Large intestine (tissue), 3 donors: ENCODE results near the gene SPNS2. TPM values are rescaled to one million over a fixed set of nuclear protein-coding genes. Genes with fewer than 3 reads are reported as not detected.
A peak's percentile ranks its signal among the peaks of the same experiment; 100 is the strongest.

ENCODE experiments used
- DNase-seq, 2 donors: peaks; one replicate each; pipeline versions ENCODE4 v3.0.0 to v3.0.0-alpha.2; 2013
- H3K27ac ChIP-seq: one replicate; pipeline ENCODE4 v1.5.1; 2013; ENCODE audit warnings: low read length
- H3K27me3 ChIP-seq: 2 replicates; pipeline ENCODE4 v1.6.1; 2013; ENCODE audit warnings: low read length; ENCODE audit not compliant: control insufficient read depth, insufficient read depth
- H3K36me3 ChIP-seq: 2 replicates; pipeline ENCODE4 v1.6.1; 2013; ENCODE audit warnings: low read length; ENCODE audit not compliant: control insufficient read depth, insufficient read depth
- H3K4me1 ChIP-seq: one replicate; pipeline ENCODE4 v1.6.1; 2013; ENCODE audit warnings: low read length; ENCODE audit not compliant: control insufficient read depth, insufficient read depth
- H3K4me3 ChIP-seq: one replicate; pipeline ENCODE4 v1.5.1; 2013; ENCODE audit warnings: low read length
- H3K9me3 ChIP-seq: one replicate; pipeline ENCODE4 v1.6.1; 2013; ENCODE audit warnings: mild to moderate bottlenecking, low read depth, low read length, moderate library complexity; ENCODE audit not compliant: control insufficient read depth
- WGBS: methylation state at CpG from one replicate; pipeline ENCODE4 v1.1.5; 2013; ENCODE audit warnings: low lambda C conversion rate; ENCODE audit not compliant: insufficient coverage; 5-methylcytosine and 5-hydroxymethylcytosine counted together
- polyA plus RNA-seq: library from polyadenylated mRNA; unstranded; fragments of 120-200 nt; gene quantifications from one replicate; pipeline ENCODE4 v1.2.1, GENCODE V29; 2013

Gene SPNS2
- polyA plus RNA-seq, 1 donor = 13.3 TPM

DNA sequence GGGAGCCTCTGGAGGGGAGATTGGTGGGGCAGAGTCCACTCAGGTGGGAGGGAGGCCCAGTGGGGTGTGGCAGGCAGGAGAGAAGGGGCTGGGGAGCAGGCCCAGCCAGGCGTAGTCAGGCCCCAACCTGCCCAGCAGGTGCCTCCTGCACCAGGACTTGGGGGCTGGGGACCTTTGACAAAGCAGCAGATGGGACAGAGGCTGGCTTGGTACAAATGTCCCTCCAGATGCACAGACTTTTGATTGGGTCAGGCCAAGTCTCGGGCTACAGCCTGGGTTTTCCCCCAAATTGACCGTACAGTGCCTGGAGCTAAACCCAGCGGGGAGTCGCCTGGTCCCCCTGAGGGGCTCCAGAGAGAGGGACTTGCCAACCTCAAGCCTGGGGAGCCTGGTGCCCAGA is 61.3 kb downstream of the SPNS2 start:
- Histone ChIP-seq H3K27ac (peak overlapping the region; percentile 47), H3K36me3 (no peaks in the 10 kb centered on the region), H3K9me3 (no peaks in the 10 kb centered on the region), H3K4me1 (peaks cover 41% of the 10 kb centered on the region), H3K27me3 (no peaks in the 10 kb centered on the region), H3K4me3 (no peak overlapping the region)
- no CpG with 5 or more reads among the region's 5 CpGs for WGBS
- peak in 1 of 2 donors; percentile 54 for DNase-seq

DNA sequence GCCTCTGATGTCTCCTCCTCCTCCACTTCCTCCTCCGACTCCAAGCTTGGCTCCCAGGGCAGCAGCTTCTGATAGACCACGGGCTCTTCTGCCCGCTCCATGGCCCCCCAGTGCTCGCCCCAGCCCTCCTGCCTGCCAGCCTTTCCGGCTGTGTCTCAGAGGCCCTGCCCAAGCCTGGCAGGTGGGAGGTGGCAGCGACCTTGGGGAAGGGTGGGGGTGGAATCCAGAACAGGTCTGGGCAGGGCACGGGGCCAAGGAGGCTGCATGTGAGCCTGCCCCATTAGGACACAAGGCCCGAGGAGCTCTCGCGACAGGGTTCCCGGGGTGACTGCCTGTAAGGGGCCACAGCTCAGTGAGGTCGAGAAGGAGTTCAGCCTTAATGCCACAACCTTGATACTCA is 61.7 kb downstream of the SPNS2 start, which contains the start of gene GGT6:
TSS of gene GGT6 (minus strand) at position 157 of the 400 bp plus-strand sequence. CDS start at position 101, 56 bp downstream.
- no peaks in the 10 kb centered on the region for H3K9me3 ChIP-seq
- no CpG with 5 or more reads among the region's 12 CpGs for WGBS
- H3K36me3 ChIP-seq = no peaks in the 10 kb centered on the region
- peak in 1 of 2 donors; percentile 65 for DNase-seq
- H3K4me3 ChIP-seq = no peak within 1 kb of the TSS
- peaks cover 41% of the 10 kb centered on the region for H3K4me1 ChIP-seq
- no peaks in the 10 kb centered on the region for H3K27me3 ChIP-seq
- H3K27ac ChIP-seq = peak within 1 kb of the TSS; percentile 47

DNA sequence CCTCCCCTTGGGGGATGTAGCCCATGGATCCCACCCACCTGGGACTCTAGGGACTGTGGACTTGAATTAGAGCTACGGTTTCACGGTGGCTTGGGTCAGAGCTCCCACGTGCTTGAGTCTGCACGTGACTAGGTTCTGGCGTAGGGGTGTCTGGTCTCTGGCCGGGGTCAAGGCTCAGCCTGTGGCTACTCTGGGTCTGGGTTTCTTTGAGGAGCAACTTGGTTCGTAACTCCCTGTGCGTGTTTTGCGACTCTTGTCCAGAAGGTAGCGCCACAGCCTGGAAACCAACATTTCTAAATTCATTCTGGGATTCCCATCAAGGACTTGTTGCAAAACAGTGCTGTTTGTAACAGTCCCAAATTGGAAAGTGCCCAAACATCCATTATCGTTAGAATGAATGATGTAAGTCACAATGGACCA is 62.2 kb downstream of the SPNS2 start:
- Histone ChIP-seq H3K4me1 (peaks cover 39% of the 10 kb centered on the region), H3K4me3 (no peak overlapping the region), H3K27me3 (no peaks in the 10 kb centered on the region), H3K36me3 (no peaks in the 10 kb centered on the region), H3K27ac (peak overlapping the region; percentile 47), H3K9me3 (no peaks in the 10 kb centered on the region)
- no CpG with 5 or more reads among the region's 11 CpGs for WGBS
- DNase-seq = no peak

- Histone ChIP-seq H3K4me3 (no peak overlapping the region), H3K36me3 (no peaks in the 10 kb centered on the region), H3K9me3 (no peaks in the 10 kb centered on the region), H3K27me3 (no peaks in the 10 kb centered on the region), H3K27ac (peak overlapping the region; percentile 55), H3K4me1 (peaks cover 39% of the 10 kb centered on the region)
- DNase-seq = peak; percentile 59 to 85
- WGBS = 20% methylated on average over 1 of the region's 8 CpGs
Measured at GRCh38 chr17:4562015-4562969, 63.6 kb downstream of the SPNS2 start.

DNA sequence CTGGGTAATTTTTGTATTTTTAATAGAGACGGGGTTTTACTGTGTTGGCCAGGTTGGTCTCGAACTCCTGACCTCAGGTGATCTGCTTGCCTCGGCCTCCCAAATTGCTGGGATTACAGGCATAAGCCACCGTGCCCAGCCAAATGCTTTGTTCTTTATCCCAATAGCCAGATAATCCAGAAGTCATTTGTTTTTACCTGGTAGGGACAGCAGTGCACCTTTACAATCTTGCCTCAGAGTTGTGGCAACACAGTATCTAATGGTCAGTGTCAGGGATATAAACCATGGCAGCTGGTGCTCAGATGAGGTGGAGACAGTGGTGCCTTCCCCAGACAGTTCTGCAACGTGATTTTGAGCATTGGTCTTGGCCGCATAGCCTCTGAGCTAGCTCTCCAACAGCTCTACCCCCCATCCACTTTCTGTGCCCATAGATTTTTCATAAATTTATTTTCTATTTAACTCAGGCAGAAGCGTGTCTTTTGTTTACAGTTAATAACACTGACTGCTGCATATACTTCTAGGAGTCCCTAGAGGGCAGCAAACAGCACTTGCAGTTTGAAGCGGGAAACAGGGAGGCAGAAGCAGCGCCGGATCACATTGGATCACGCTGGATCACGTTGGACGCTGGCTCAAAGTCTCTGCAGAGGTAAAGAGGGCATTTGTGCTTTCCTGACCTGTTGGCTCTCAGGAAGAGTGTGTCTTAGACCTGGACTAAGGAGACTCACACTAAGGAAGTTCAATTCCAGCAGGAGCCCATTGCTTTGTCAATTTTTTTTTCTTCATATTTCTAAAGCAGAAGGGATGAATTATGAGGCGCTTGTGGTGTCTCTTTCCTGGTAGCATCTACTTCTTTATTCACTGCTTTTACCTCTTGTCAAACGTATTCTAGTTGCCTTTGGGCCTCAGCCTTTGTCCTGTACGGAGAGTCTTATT is 66.8 kb downstream of the SPNS2 start:
- H3K4me1 ChIP-seq = peaks cover 30% of the 10 kb centered on the region
- peak; percentile 92 for DNase-seq
- no peak overlapping the region for H3K4me3 ChIP-seq
- H3K27ac ChIP-seq = peak overlapping the region; percentile 18
- H3K27me3 ChIP-seq = no peaks in the 10 kb centered on the region
- 7% methylated on average over 3 of the region's 16 CpGs for WGBS
- no peaks in the 10 kb centered on the region for H3K9me3 ChIP-seq
- no peaks in the 10 kb centered on the region for H3K36me3 ChIP-seq

GRCh38 chr17:4566785-4567184 is 68.1 kb downstream of the SPNS2 start:
- H3K36me3 ChIP-seq = no peaks in the 10 kb centered on the region
- peak; percentile 58 to 63 for DNase-seq
- no peaks in the 10 kb centered on the region for H3K9me3 ChIP-seq
- no peaks in the 10 kb centered on the region for H3K27me3 ChIP-seq
- no peak overlapping the region for H3K27ac ChIP-seq
- no peak overlapping the region for H3K4me3 ChIP-seq
- WGBS = no CpG with 5 or more reads among the region's 5 CpGs
- peaks cover 18% of the 10 kb centered on the region for H3K4me1 ChIP-seq

DNA sequence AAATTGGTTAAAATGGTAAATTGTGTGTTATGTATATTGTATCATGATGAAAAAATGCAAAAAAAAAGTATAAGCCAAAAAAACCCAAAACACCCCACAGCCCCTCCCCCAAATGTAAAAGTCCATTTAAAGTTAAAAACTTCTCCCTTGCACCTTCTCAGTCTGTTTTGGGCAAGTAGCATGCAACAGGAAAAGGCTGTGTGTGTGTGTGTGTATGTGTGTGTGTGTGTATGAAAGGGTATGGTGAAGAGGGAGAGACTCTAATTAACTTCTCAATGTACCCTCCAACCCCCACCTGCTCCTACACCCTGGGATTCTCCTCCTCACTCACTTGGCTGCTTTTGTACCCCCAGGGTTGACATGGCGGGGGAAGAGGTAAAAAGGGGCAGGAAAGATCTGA is 70.9 kb downstream of the SPNS2 start:
- peaks cover 7% of the 10 kb centered on the region for H3K4me1 ChIP-seq
- no peak overlapping the region for H3K4me3 ChIP-seq
- no peaks in the 10 kb centered on the region for H3K27me3 ChIP-seq
- H3K9me3 ChIP-seq = no peaks in the 10 kb centered on the region
- H3K27ac ChIP-seq = no peak overlapping the region
- DNase-seq = no peak
- H3K36me3 ChIP-seq = no peaks in the 10 kb centered on the region
- WGBS = no CpG with 5 or more reads among the region's 1 CpG

- no peak for DNase-seq
Measured at GRCh38 chr17:4572131-4572530, 73.5 kb downstream of the SPNS2 start.

GRCh38 chr17:4573115-4573514 is 74.4 kb downstream of the SPNS2 start:
- Histone ChIP-seq H3K36me3 (no peaks in the 10 kb centered on the region), H3K27me3 (no peaks in the 10 kb centered on the region), H3K9me3 (no peaks in the 10 kb centered on the region), H3K4me3 (no peak overlapping the region), H3K4me1 (peaks cover 18% of the 10 kb centered on the region), H3K27ac (no peak overlapping the region)
- 83% methylated on average over 1 of the region's 4 CpGs for WGBS
- DNase-seq = no peak

More at GRCh38 chr17:4572131-4572530, 73.5 kb downstream of the SPNS2 start:
- WGBS = no CpG with 5 or more reads among the region's 9 CpGs
- H3K27me3 ChIP-seq = no peaks in the 10 kb centered on the region
- H3K27ac ChIP-seq = no peak overlapping the region
- H3K4me3 ChIP-seq = no peak overlapping the region
- no peaks in the 10 kb centered on the region for H3K36me3 ChIP-seq
- no peaks in the 10 kb centered on the region for H3K9me3 ChIP-seq
- peaks cover 14% of the 10 kb centered on the region for H3K4me1 ChIP-seq

- Histone ChIP-seq H3K36me3 (no peaks in the 10 kb centered on the region), H3K27ac (no peak overlapping the region), H3K4me1 (peaks cover 15% of the 10 kb centered on the region), H3K9me3 (no peaks in the 10 kb centered on the region), H3K27me3 (no peaks in the 10 kb centered on the region), H3K4me3 (no peak overlapping the region)
- no peak for DNase-seq
- WGBS = no CpG with 5 or more reads among the region's 7 CpGs
Measured at GRCh38 chr17:4573669-4574068, 75.0 kb downstream of the SPNS2 start.
